Measurements from ENCODE around the gene COQ7.

Gene COQ7

GRCh38 chr16:19113577-19114358 is 46.4 kb downstream of the COQ7 start, which contains the start of gene ITPRIPL2:
TSS of gene ITPRIPL2 (plus strand) at chr16:19113964. CDS start at chr16:19114462, 498 bp downstream.
- DNase-seq (ENCODE audit: low read depth in 3 of 3) = no peak

- DNase-seq (ENCODE audit: low read depth in 3 of 3) = no peak
Observed at GRCh38 chr16:19114359-19115147, 47.1 kb downstream of the COQ7 start.

GRCh38 chr16:19115148-19116021 is 48.0 kb downstream of the COQ7 start:
- DNase-seq (ENCODE audit: low read depth in 3 of 3) = no peak

- DNase-seq (ENCODE audit: low read depth in 3 of 3) = no peak
Observed at GRCh38 chr16:19116711-19117449, 49.5 kb downstream of the COQ7 start.

- no peak for DNase-seq (ENCODE audit: low read depth in 3 of 3)
Observed at GRCh38 chr16:19118938-19119431, 51.6 kb downstream of the COQ7 start.

GRCh38 chr16:19119564-19119963 is 52.1 kb downstream of the COQ7 start:
- DNase-seq (ENCODE audit: low read depth in 3 of 3) = no peak

- DNase-seq (ENCODE audit: low read depth in 3 of 3) = no peak
Observed at GRCh38 chr16:19123535-19124178, 56.2 kb downstream of the COQ7 start.

GRCh38 chr16:19126300-19126699 is 58.9 kb downstream of the COQ7 start:
- no peak for DNase-seq (ENCODE audit: low read depth in 3 of 3)

- no peak for DNase-seq (ENCODE audit: low read depth in 3 of 3)
Observed at GRCh38 chr16:19127205-19127604, 59.8 kb downstream of the COQ7 start.

GRCh38 chr16:19127674-19128131 is 60.3 kb downstream of the COQ7 start:
- no peak for DNase-seq (ENCODE audit: low read depth in 3 of 3)

GRCh38 chr16:19128454-19129200 is 61.2 kb downstream of the COQ7 start:
- DNase-seq (ENCODE audit: low read depth in 3 of 3) = no peak
